NCI-H128 (cell line): ENCODE data around the gene TTLL11.
A peak's percentile ranks its signal among the peaks of the same experiment; 100 is the strongest.

Experiments used
- DNase-seq: peaks from one replicate; lab custom pipeline; 2025; ENCODE audit not compliant: unreplicated experiment; lab: John Stamatoyannopoulos, UW

Gene TTLL11

DNA sequence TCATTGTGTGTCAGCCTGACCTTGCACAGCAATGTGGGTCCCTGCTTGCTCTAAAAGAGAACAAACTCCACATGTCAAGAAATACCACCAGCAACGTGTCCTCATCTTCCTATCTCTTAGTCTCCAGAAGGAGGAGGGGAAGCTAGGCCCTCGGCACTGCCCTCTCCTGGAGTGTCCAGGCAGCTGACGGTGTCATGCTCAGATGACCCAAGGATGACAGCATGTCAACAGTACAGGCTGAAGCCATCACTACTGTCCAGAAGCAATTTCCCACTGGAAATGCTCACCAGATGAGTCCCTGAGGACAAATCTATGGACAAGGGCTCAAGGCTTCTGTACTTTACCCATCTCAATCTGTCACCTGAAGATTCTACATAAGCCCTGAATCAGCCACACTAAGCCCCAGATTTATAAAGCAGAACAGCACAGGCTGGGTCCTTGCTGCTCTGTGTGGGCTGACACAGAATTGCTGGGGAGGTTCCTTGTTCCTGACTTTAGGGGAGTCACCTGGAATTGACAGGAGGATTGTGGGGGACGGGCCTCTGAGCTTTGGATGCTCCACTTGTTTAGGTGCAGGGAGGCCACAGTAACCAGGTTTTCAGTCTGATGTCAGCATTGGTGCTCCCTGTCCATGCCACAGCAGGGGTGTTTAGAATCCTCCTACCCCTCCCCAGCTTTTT, 231.5 kb downstream of the TTLL11 start:
- no peak for DNase-seq

DNA sequence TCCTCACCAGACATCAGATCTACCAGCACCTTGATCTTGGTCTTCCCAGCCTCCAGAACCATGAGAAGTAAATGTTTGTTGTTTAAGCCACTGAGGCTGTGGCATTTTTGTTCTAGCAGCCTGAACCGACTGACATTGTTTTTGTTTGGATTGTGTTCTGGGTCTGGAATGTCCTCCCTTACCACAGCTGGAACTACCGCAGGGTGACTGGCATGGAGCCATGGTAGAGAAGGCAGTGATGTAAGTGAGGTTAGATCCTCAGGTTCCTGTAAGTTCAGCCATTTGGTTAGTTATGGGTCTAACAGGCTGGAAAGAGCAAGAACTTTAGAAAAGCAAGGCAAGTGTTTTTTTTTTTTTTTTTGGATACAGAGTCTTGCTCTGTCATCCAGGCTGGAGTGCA, 232.4 kb downstream of the TTLL11 start:
- DNase-seq = no peak

GRCh38 chr9:121860213-121860612, 232.9 kb downstream of the TTLL11 start:
- DNase-seq = no peak

GRCh38 chr9:121859646-121860045, 233.5 kb downstream of the TTLL11 start:
- no peak for DNase-seq

DNA sequence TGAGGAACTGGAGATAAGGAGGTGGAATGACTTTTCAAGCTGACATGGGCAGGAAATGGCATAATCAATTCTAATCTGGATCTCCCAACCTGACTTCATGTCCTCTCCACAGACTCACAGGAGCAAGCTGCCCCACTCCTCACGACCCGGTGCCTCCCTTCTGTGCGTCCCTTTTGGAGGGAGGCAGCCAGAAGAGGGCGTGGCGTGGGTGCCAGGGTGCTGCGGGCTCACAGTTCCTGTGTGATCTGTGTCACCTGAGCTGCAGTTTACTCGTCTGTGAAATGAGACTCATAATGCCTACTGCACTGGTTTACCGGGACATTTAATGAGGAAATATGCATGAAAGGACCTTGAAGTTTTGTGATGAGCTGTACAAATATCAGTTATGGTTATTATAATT, 234.3 kb downstream of the TTLL11 start:
- no peak for DNase-seq

GRCh38 chr9:121857928-121858327, 235.2 kb downstream of the TTLL11 start:
- peak; percentile 45 for DNase-seq

- DNase-seq = no peak
These were observed 237.6 kb downstream of the TTLL11 start for GRCh38 chr9:121855476-121855875.

- no peak for DNase-seq
These were observed 239.3 kb downstream of the TTLL11 start for GRCh38 chr9:121853617-121854395.

- DNase-seq = no peak
These were observed 240.2 kb downstream of the TTLL11 start for GRCh38 chr9:121852651-121853616.

DNA sequence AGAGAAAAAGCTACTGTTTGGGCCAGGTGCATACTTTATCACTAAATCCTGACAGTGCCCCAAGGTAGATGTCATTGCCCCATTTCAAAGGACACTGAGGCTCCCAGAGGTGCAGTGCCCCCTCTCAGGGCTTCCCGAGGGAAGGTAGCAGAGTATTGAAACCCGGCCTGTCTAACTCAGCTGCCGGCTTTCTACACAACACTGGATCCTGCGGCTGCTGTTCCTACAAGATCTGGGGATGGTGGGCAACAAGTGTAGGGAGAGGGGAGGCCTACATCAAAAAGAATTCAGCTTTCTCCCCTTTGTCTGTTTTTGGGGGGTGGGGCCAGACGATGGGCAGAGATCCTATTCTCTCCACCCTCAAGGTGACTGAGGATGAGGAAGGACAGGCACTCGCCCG, 240.9 kb downstream of the TTLL11 start:
- DNase-seq = no peak

DNA sequence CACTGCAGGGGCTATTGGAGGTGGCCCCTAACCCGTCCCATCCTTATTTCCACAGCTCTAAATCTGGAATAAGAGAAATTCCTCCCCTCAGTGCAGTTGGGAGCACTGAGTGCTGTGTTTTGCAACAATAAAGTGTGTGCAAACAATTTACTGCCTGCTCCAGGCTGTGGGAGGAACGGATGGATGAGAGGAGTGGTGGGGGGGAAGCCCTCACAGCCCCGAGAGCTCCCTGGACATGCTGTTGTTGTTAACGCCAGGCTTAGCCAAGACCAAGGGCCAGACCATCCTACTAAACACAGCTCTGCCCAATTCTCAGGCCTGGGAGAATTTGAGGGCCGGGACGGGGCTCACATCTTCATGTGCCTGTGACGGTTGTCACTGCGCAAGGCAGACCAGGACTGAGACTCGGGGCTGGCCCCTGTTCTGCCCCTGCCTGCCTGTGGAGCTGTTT, 241.4 kb downstream of the TTLL11 start:
- DNase-seq = no peak

- DNase-seq = no peak
These were observed 242.7 kb downstream of the TTLL11 start for GRCh38 chr9:121850366-121850765.

DNA sequence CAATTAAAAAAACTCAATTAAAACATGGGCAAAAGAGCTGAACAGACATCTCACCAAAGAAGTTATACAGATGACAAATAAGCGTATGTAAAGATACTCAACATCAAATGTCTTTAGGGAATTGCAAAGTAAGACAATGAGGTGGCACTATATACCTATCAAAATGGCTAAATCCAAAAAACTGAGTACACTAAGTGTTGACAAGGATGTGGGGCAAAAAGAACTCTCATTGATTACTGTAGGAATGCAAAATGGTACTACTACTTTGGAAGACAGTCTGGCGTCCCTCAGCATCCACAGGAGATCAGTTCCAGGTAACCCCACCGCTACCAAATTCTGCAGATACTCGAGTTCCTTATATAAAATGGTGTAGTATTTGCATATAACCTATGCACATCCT, 243.6 kb downstream of the TTLL11 start:
- no peak for DNase-seq

DNA sequence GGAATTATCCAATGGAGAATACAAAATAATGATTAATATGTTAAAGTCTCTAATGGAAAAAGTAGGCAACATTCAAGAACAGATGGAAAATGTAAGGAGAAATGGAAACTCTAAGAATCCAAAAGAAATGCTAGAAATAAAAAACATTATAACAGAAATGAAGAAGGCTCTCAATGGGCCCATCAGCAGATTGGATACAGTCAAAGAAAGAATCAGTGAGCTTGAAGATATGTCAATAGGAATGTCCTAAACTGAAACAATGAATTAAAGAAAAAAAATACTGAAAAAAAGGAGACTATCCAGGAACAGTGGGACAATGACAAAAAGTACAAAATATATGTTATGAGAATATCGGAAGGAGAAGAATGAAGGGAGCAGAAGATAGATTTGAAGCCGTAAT, 248.5 kb downstream of the TTLL11 start:
- no peak for DNase-seq

- DNase-seq = no peak
These were observed 249.0 kb downstream of the TTLL11 start for GRCh38 chr9:121844098-121844497.

- DNase-seq = no peak
These were observed 250.5 kb downstream of the TTLL11 start for GRCh38 chr9:121842612-121842978.

DNA sequence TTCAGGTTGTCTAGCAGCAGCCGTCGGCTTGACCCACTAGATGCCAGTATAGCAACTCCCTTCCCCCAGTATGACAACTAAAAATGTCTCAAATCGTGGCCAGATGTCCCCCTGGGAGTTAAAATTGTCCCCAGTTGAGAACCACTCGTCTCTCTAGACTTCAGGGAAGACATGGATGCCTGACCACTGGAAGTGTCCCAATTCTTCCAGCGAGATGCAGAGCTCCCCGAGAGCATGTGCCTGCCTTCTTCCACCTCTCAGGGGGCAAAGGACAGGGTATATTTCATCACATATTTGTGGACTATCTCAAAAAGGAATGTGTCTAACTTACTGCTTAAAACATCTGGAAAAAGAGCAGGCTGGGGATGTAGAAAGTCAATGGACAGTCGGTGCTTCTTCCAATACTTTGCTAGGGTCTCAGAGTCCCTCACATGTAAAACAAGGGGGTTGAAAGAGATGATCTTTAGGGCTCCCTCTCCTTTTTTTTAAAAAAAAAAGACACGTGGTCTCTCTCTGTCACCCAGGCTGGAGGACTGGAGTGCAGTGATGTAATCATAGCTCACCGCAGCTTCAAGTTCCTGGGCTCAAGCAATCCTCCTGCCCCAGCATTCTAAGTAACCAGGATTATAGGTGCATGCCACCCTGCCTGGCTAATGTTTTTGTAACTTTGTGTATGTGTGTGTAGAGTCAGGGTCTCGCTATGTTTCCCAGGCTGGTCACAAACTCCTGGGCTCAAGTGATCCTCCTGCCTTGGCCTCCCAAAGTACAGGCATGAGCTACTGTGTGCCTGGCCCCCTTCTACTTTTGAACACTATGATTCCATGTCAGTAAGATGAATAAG, 251.1 kb downstream of the TTLL11 start:
- DNase-seq = no peak

DNA sequence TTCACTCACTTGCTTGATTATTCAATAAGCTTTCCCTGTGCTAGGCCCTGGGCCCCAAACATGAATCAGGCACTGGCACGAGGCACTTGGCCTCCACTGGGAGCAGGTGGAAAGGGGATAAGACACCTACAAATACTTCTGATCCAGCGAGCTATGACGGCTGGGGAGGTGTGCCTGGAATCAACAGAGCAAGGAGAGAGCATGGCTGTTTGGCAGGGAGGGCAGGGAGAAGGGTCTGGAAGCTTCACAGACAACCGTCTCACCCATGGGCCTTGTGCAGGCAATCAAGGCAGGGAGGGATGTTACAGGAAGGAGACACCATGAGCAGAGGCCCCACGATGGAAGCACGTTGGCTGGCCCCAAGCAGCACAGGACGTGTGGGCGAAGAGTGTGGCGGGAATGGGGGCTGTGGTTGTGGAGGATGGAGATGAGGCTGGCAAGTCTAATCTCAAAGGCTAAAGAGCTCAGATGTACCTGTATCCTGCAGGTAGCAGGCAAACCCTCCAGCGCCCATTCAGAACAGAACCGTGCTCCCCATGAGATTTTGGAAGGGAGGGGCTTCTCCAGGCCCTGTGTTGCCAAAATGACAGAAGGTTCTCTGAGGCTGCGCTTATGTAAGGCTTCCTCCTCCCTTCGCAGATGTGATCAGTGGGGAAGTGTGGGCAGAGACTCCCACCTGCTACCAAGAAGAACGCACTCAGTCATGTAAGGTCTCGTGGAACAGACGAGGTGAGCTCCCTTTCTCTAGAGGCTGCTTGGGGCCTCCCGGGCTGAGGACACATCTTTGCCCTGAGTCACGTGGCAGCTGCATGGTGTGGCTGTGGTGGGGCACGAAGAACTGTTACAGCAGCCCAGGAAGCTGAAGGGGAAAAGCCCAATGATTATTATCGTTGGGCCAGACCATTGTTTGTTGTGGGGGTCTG, 252.0 kb downstream of the TTLL11 start:
- no peak for DNase-seq

DNA sequence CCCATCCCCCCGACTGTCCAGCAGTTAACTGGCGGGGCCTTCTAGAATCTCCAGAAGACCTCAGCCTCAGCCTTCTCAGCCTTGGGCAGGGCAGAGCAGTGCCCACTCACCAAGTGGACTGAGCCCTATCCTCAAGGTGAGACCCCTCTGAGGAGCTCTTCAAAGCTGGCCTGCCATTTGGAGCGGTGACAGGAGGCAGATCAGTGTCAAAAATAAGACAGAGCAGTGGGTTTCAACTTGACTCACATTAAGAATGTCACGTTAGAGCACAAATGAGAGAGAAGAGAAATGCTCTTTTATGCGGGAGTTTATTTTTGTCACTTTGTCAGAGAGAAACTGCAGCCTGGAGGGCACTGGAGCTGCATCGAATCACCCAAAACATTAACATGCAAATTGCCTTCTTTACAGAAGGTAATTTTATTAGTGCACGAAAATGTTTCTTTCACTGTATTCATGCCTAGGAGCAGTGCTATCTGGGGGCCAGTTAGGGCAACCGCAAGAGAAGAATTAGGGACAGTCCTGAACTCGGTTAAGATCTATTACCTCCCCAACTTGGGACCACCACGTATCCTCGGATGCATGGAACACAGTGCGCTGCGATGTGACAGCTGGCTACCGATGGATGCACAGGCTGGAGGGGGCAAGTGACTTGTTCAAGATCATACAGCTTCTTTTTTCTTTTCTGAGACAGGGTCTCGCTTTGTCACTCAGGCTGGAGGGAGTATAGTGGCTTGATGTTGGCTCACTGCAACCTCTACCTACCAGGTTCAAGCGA, 253.2 kb downstream of the TTLL11 start:
- DNase-seq = no peak
